CD4-positive, CD25-positive, alpha-beta regulatory T cell (primary cell): ENCODE results near the gene MYRF. TPM values are rescaled to one million over a fixed set of nuclear protein-coding genes. Genes with fewer than 3 reads are reported as not detected.

ENCODE experiments used
- ATAC-seq, 2 donors: fragments of 150-1000 bp; cut with Tn5 transposase; one replicate each; pipeline ENCODE4 v1.10.0; 2021; ENCODE audit warnings: low read depth in 2 of 2, moderate number of reproducible peaks in 2 of 2, moderate library complexity in 1 of 2
- DNase-seq, 3 donors: peaks; one replicate each; pipeline versions ENCODE4 v3.0.0 to v3.0.0-alpha.2; 2012 to 2022; ENCODE audit warnings: mixed read lengths in 1 of 3
- H3K27ac ChIP-seq: one replicate; pipeline ENCODE4 v1.7.0; 2013; ENCODE audit warnings: mild to moderate bottlenecking, low read length; ENCODE audit not compliant: insufficient read depth, poor library complexity, severe bottlenecking
- H3K27me3 ChIP-seq: one replicate; pipeline ENCODE4 v1.7.0; 2013; ENCODE audit warnings: low read length; ENCODE audit not compliant: control insufficient read depth, insufficient read depth
- H3K36me3 ChIP-seq: one replicate; pipeline ENCODE4 v1.7.0; 2013; ENCODE audit warnings: mild to moderate bottlenecking, low read length, moderate library complexity; ENCODE audit not compliant: control insufficient read depth, insufficient read depth
- H3K4me1 ChIP-seq: 2 replicates; pipeline ENCODE4 v1.7.0; 2013; ENCODE audit warnings: mild to moderate bottlenecking, low read length; ENCODE audit not compliant: insufficient read depth, control insufficient read depth, poor library complexity, severe bottlenecking
- H3K4me3 ChIP-seq: one replicate; pipeline ENCODE4 v1.7.0; 2013; ENCODE audit warnings: low read depth, mild to moderate bottlenecking, low read length, moderate library complexity
- H3K9me3 ChIP-seq, 2 experiments: 1 replicate in 1 of 2; 2 replicates in 1 of 2; pipeline ENCODE4 v1.7.0; 2013; ENCODE audit warnings: low read length in 2 of 2, mild to moderate bottlenecking in 1 of 2, moderate library complexity in 1 of 2; ENCODE audit not compliant: control insufficient read depth in 2 of 2
- H3K27ac Mint-ChIP-seq, 3 donors: one replicate each; pipeline ENCODE4 v1.8.0; 2020 to 2022; ENCODE audit warnings: mild to moderate bottlenecking in 3 of 3, mixed read lengths in 3 of 3, moderate library complexity in 2 of 3
- H3K27me3 Mint-ChIP-seq: one replicate; pipeline ENCODE4 v1.8.0; 2022; ENCODE audit warnings: mild to moderate bottlenecking, mixed read lengths
- H3K36me3 Mint-ChIP-seq: one replicate; pipeline ENCODE4 v1.8.0; 2020; ENCODE audit warnings: mixed read lengths
- H3K4me1 Mint-ChIP-seq, 4 donors: one replicate each; pipeline ENCODE4 v1.8.0; 2020 to 2022; ENCODE audit warnings: mixed read lengths in 4 of 4, mild to moderate bottlenecking in 1 of 4
- H3K4me3 Mint-ChIP-seq, 4 donors: one replicate each; pipeline ENCODE4 v1.8.0; 2020 to 2022; ENCODE audit warnings: mild to moderate bottlenecking in 4 of 4, mixed read lengths in 4 of 4, moderate library complexity in 3 of 4
- H3K9me3 Mint-ChIP-seq, 7 donors: one replicate each; pipeline ENCODE4 v1.8.0; 2020 to 2022; ENCODE audit warnings: mixed read lengths in 7 of 7, mild to moderate bottlenecking in 3 of 7, moderate library complexity in 2 of 7
- polyA plus RNA-seq, 4 donors: library from polyadenylated mRNA; unstranded; fragments of 300-500 nt; fragmentation: Illumina TruSeq; gene quantifications; one replicate each; pipeline ENCODE4 v1.2.3, GENCODE V29; 2021
- total RNA-seq: library from RNA; stranded (reverse); gene quantifications from one replicate; pipeline ENCODE4 v1.2.3, GENCODE V29; 2022

MYRF gene
- total and polyA plus RNA-seq, 5 donors from 2014 or later = 0.20 to 0.74 (median 0.30) TPM; not detected in 2

DNA sequence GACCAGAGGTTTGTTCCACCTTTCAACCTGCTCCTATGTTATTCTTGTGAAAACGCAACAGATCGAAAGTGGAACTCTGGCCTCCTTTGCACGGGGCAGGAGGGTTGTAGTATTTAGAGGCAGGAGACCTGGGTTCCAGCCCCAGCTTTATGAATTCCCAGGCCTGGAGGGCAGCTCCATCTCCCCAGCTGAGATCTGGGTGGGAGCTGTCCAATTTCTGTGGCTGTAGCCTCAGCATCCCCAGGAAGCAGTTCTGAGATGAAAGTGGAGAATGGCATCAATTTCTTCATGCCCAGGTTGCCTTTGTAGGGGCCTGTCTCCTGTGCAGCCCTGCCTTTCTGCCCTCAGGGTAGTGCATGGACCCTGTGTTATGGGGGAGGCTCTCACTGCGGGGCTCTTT lies 79.8 kb downstream of the MYRF start:
- ATAC-seq (no peak), DNase-seq (no peak)
- peak overlapping the region in 1 of 4 donors; percentile 58 for H3K4me3 Mint-ChIP-seq
- H3K27me3 Mint-ChIP-seq = peaks cover 45% of the 10 kb centered on the region
- H3K27ac ChIP-seq = no peak overlapping the region
- H3K9me3 Mint-ChIP-seq = no peaks in the 10 kb centered on the region
- peaks cover 33% of the 10 kb centered on the region for H3K4me1 ChIP-seq
- H3K4me3 ChIP-seq = no peak overlapping the region
- H3K27ac Mint-ChIP-seq = no peak overlapping the region
- H3K27me3 ChIP-seq = peaks cover 4% of the 10 kb centered on the region
- H3K36me3 ChIP-seq = no peaks in the 10 kb centered on the region
- H3K9me3 ChIP-seq = no peaks in the 10 kb centered on the region
- peaks cover 4 to 32% (median 5%) of the 10 kb centered on the region in 4 donors for H3K4me1 Mint-ChIP-seq
- no peaks in the 10 kb centered on the region for H3K36me3 Mint-ChIP-seq

DNA sequence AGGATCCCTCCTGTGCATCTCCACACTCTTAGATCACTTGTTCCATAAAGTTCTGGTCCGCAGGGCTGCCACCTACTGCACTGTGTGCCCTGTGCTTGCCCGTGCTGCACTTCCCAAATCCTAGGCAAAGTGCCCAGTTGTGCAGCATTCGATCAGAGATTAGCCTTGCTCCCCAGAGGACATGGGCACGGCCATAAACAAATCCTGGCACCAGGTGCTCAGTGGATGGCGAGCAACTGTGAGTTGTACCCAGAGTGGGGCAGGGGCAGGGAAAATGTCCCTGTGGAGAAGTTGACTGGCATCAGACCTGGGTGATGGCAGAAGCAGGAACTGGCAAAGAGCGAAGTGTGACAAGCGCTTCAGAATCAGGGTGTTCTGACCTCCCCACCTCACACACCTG lies 80.3 kb downstream of the MYRF start:
- DNase-seq = no peak
- Histone ChIP-seq H3K27ac (no peak overlapping the region), H3K4me1 (peaks cover 30% of the 10 kb centered on the region), H3K9me3 (no peaks in the 10 kb centered on the region), H3K36me3 (no peaks in the 10 kb centered on the region), H3K4me3 (no peak overlapping the region), H3K27me3 (peaks cover 4% of the 10 kb centered on the region)
- ATAC-seq = no peak
- Mint-ChIP-seq H3K36me3 (no peaks in the 10 kb centered on the region), H3K9me3 (no peaks in the 10 kb centered on the region), H3K27me3 (peaks cover 40% of the 10 kb centered on the region), H3K4me1 (peaks cover 4 to 30% (median 5%) of the 10 kb centered on the region in 4 donors), H3K4me3 (peak overlapping the region in 1 of 4 donors; percentile 50), H3K27ac (no peak overlapping the region)

DNA sequence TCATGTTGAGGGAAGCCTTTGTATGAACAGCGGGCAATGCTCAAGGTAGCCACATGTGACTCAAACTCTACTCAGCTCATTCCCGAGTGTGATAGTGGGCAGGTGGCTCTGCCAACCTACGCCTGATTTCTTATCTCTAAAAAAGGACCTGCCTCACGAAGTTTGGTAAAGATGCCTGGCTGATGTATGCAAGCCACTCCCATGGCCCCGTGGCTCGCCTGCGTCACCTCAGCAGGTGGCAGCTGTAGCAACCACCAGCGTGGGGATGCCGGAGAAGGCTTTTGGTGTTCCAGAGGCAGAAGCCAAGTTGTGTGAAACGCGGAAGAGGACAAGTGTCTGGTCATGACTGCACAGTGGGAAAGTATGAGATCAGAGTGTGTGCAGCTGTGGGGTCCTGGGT lies 81.0 kb downstream of the MYRF start:
- no peaks in the 10 kb centered on the region for H3K9me3 Mint-ChIP-seq
- no peaks in the 10 kb centered on the region for H3K36me3 ChIP-seq
- H3K4me1 ChIP-seq = peaks cover 23% of the 10 kb centered on the region
- H3K27me3 Mint-ChIP-seq = peaks cover 38% of the 10 kb centered on the region
- H3K27ac Mint-ChIP-seq = peak overlapping the region in 1 of 3 donors; percentile 71
- ATAC-seq (no peak), DNase-seq (no peak)
- H3K9me3 ChIP-seq = no peaks in the 10 kb centered on the region
- H3K27ac ChIP-seq = no peak overlapping the region
- peaks cover 4% of the 10 kb centered on the region for H3K27me3 ChIP-seq
- H3K4me1 Mint-ChIP-seq = peaks cover 2 to 26% (median 4%) of the 10 kb centered on the region in 4 donors
- H3K4me3 ChIP-seq = no peak overlapping the region
- no peaks in the 10 kb centered on the region for H3K36me3 Mint-ChIP-seq
- peak overlapping the region in 1 of 4 donors; percentile 50 for H3K4me3 Mint-ChIP-seq

DNA sequence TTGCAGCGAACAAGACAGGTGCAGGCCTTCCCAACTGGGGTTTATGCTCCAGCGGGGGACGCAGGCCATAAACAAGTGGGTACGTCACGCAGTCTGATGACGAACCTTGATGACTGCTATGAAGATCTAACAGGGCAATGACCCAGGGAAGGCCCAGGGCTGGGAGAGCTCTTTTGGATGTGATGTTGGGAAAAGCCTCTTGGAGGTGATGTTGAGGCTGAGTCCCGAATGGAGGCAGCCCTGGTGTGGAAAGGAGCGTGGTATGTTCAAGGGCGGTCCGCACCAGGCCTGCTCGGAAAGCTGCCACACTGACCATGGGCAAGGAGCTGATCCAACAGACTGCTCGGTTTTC lies 81.5 kb downstream of the MYRF start:
- Mint-ChIP-seq H3K27ac (peak overlapping the region in 1 of 3 donors; percentile 71), H3K9me3 (no peaks in the 10 kb centered on the region), H3K36me3 (no peaks in the 10 kb centered on the region), H3K27me3 (peaks cover 35% of the 10 kb centered on the region), H3K4me3 (peak overlapping the region in 1 of 4 donors; percentile 50), H3K4me1 (peaks cover 0 to 23% (median 4%) of the 10 kb centered on the region in 4 donors)
- Histone ChIP-seq H3K9me3 (no peaks in the 10 kb centered on the region), H3K4me3 (no peak overlapping the region), H3K4me1 (peaks cover 19% of the 10 kb centered on the region), H3K27me3 (peaks cover 4% of the 10 kb centered on the region), H3K36me3 (no peaks in the 10 kb centered on the region), H3K27ac (no peak overlapping the region)
- ATAC-seq = no peak
- no peak for DNase-seq

DNA sequence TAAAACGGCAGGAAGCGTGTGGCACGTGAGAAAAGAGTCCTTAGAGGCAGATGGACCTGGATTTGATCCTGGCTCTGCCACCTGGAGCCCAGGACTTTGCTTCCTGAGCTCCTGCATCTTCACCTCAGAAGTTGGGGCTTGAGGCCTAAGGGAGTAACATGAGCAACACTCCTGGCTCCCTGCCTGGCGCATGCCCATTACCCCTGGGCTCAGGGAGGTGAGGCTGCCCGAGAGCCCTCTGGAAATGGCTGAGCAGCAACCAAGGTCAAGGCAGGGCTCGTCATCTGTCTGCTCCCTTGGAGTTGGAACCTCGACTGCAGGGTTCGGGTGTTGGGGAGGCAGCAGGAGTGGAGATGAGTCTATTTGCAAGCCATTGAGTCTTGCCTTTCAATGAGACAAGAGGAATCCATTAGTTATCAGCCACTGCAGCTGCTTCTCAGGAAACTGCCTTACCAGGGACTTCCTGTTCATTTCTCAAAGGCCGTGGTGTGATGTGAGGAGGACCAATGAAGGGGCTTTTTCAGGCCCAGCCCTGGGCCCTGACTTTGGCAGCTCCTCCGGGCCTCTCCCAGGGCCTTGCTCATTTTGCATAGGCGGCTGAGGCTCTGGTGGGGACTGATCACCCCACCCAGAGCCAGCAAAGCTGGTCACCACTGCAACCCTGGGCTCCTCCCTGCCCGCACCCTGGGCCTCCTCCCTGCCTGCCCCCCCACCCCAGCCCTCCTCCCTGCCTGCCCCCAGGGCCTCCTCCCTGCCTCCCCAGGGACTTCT lies 82.0 kb downstream of the MYRF start:
- Histone ChIP-seq H3K9me3 (no peaks in the 10 kb centered on the region), H3K4me3 (no peak overlapping the region), H3K4me1 (peaks cover 13% of the 10 kb centered on the region), H3K27ac (peak overlapping the region; percentile 10), H3K36me3 (no peaks in the 10 kb centered on the region), H3K27me3 (peaks cover 4% of the 10 kb centered on the region)
- H3K9me3 Mint-ChIP-seq = no peaks in the 10 kb centered on the region
- H3K4me1 Mint-ChIP-seq = peaks cover 0 to 20% (median 4%) of the 10 kb centered on the region in 4 donors
- H3K27ac Mint-ChIP-seq = peak overlapping the region in 2 of 3 donors; percentile 15 to 20
- DNase-seq (peak in 2 of 3 donors; percentile 21 to 89), ATAC-seq (peak; percentile 68 to 80)
- no peaks in the 10 kb centered on the region for H3K36me3 Mint-ChIP-seq
- H3K4me3 Mint-ChIP-seq = peak overlapping the region in 1 of 4 donors; percentile 50
- peaks cover 29% of the 10 kb centered on the region for H3K27me3 Mint-ChIP-seq

DNA sequence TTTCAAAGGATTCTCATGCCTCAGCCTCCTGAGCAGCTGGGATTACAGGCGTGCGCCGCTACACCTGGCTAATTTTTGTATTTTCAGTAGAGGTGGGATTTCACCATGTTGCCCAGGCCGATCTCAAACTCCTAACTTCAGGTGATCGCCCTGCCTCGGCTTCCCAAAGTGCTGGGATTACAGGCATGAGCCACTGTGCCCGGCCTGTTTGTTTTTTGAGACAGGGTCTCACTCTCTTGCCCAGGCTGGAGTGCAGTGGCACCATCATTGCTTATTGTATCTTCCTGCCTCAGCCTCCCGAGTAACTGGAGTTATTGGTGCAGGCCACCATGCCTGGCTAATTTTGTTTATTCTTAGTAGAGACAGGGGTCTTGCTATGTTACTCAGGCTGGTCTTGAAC lies 83.8 kb downstream of the MYRF start:
- no peak for DNase-seq
- no peak overlapping the region for H3K27ac Mint-ChIP-seq
- Histone ChIP-seq H3K4me3 (no peak overlapping the region), H3K9me3 (no peaks in the 10 kb centered on the region), H3K27ac (no peak overlapping the region), H3K4me1 (peaks cover 12% of the 10 kb centered on the region), H3K27me3 (no peaks in the 10 kb centered on the region), H3K36me3 (no peaks in the 10 kb centered on the region)
- H3K4me3 Mint-ChIP-seq = no peak overlapping the region
- no peak for ATAC-seq
- peaks cover 0 to 20% (median 4%) of the 10 kb centered on the region in 4 donors for H3K4me1 Mint-ChIP-seq
- H3K9me3 Mint-ChIP-seq = no peaks in the 10 kb centered on the region
- no peaks in the 10 kb centered on the region for H3K36me3 Mint-ChIP-seq
- H3K27me3 Mint-ChIP-seq = peaks cover 18% of the 10 kb centered on the region

DNA sequence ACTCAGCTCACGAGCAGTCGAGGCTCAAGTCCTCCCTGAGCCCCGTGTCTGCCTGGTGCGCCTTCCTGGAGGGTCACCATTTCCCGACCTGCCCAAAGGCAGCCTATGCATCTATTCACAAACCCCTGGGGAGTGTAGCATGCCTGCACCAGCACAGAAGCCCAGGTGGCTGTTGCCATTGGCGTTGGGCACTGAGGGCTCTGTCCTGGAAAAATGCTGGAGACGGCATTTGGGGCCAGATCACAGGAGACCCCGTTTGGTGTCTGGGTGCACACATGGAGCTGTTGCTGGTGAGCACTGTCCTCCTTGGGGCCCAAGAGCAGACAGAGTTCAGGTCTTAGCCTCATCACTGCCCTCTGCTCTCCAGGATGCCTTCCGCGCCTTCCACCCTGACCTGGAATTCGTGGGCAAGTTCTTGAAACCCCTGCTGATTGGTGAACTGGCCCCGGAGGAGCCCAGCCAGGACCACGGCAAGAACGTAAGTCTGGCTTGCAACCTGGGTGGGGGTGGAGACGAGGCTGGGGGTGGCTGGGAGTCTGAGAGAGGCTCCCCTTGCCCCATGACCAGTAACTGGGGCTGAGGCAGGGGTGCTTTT lies 85.1 kb downstream of the MYRF start:
- no peaks in the 10 kb centered on the region for H3K36me3 Mint-ChIP-seq
- H3K9me3 Mint-ChIP-seq = no peaks in the 10 kb centered on the region
- peaks cover 12% of the 10 kb centered on the region for H3K4me1 ChIP-seq
- no peak overlapping the region for H3K4me3 ChIP-seq
- peaks cover 0 to 20% (median 4%) of the 10 kb centered on the region in 4 donors for H3K4me1 Mint-ChIP-seq
- no peaks in the 10 kb centered on the region for H3K27me3 ChIP-seq
- ATAC-seq = no peak
- no peaks in the 10 kb centered on the region for H3K9me3 ChIP-seq
- H3K27ac ChIP-seq = no peak overlapping the region
- peaks cover 11% of the 10 kb centered on the region for H3K27me3 Mint-ChIP-seq
- H3K36me3 ChIP-seq = no peaks in the 10 kb centered on the region
- DNase-seq = no peak
- no peak overlapping the region for H3K4me3 Mint-ChIP-seq
- no peak overlapping the region for H3K27ac Mint-ChIP-seq
